Measurements from ENCODE around the gene NUDCD3. TPM values are rescaled to one million over a fixed set of nuclear protein-coding genes. Genes with fewer than 3 reads are reported as not detected.

The NUDCD3 gene
- total and polyA plus RNA-seq, 10 donors = 21.7 to 97.9 (median 41.3) TPM

GRCh38 chr7:44366986-44367385 is 123.5 kb downstream of the NUDCD3 start:
- Histone ChIP-seq H3K9me3 (peaks cover 0 to 17% (median 11%) of the 10 kb centered on the region in 8 donors), H3K27me3 (replicated peaks in 1 of 7) (peaks cover 0 to 22% (median 0%) of the 10 kb centered on the region in 7 donors), H3K4me3 (no peak overlapping the region), H3K4me1 (no peaks in the 10 kb centered on the region), H3K36me3 (no peaks in the 10 kb centered on the region), H3K27ac (no peak overlapping the region)
- intact Hi-C loops (cut with DNase I; ENCODE audit: low total_unique reads) = no loop called here
- no peak for DNase-seq
- no peak for TF ChIP-seq POLR2AphosphoS5 (IDR thresholded peaks at IDR 0.05)
- TF ChIP-seq POLR2A (IDR thresholded peaks at IDR 0.05) = no peak
- no peak for TF ChIP-seq CTCF (IDR thresholded peaks at IDR 0.05 in 8 of 11, conservative IDR thresholded peaks at IDR 0.05 in 3 of 11)
- 49 to 91% (median 70%) methylated on average over 4 of the region's 4 CpGs for whole genome bisulfite sequencing, 5 donors

- no peaks in the 10 kb centered on the region for H3K36me3 ChIP-seq
- WGBS, 5 donors = 56 to 68% (median 61%) methylated on average over 2 of the region's 2 CpGs
- DNase-seq = no peak
- H3K4me1 ChIP-seq = no peaks in the 10 kb centered on the region
- peaks cover 0 to 24% (median 16%) of the 10 kb centered on the region in 8 donors for H3K9me3 ChIP-seq
- H3K27ac ChIP-seq = no peak overlapping the region
- H3K4me3 ChIP-seq = no peak overlapping the region
- no peak for TF ChIP-seq POLR2A (IDR thresholded peaks at IDR 0.05)
- TF ChIP-seq CTCF (IDR thresholded peaks at IDR 0.05 in 8 of 11, conservative IDR thresholded peaks at IDR 0.05 in 3 of 11) = no peak
- TF ChIP-seq POLR2AphosphoS5 (IDR thresholded peaks at IDR 0.05) = no peak
- H3K27me3 ChIP-seq (replicated peaks in 1 of 7) = peaks cover 0 to 7% (median 0%) of the 10 kb centered on the region in 7 donors
- intact Hi-C loops (cut with DNase I; ENCODE audit: low total_unique reads) = no loop called here
Observed at GRCh38 chr7:44353668-44354067, 136.8 kb downstream of the NUDCD3 start.

GRCh38 chr7:44348851-44349781 is 141.3 kb downstream of the NUDCD3 start:
- no peak for TF ChIP-seq POLR2A (IDR thresholded peaks at IDR 0.05)
- TF ChIP-seq POLR2AphosphoS5 (IDR thresholded peaks at IDR 0.05) = no peak
- TF ChIP-seq CTCF (IDR thresholded peaks at IDR 0.05 in 8 of 11, conservative IDR thresholded peaks at IDR 0.05 in 3 of 11) = no peak
- Histone ChIP-seq H3K36me3 (no peaks in the 10 kb centered on the region), H3K4me1 (no peaks in the 10 kb centered on the region), H3K27ac (no peak overlapping the region), H3K4me3 (no peak overlapping the region), H3K9me3 (peaks cover 0 to 21% (median 16%) of the 10 kb centered on the region in 8 donors), H3K27me3 (replicated peaks in 1 of 7) (peaks cover 0 to 22% (median 0%) of the 10 kb centered on the region in 7 donors)
- no peak for DNase-seq
- intact Hi-C loops (cut with DNase I; ENCODE audit: low total_unique reads) = no loop called here
- 76 to 90% (median 84%) methylated on average over 8 to 9 of the region's 9 CpGs for WGBS, 5 donors

GRCh38 chr7:44348300-44348699 is 142.2 kb downstream of the NUDCD3 start:
- H3K4me1 ChIP-seq = no peaks in the 10 kb centered on the region
- intact Hi-C loops (cut with DNase I; ENCODE audit: low total_unique reads) = no loop called here
- TF ChIP-seq POLR2A (IDR thresholded peaks at IDR 0.05) (no peak), POLR2AphosphoS5 (IDR thresholded peaks at IDR 0.05) (no peak), CTCF (IDR thresholded peaks at IDR 0.05 in 8 of 11, conservative IDR thresholded peaks at IDR 0.05 in 3 of 11) (no peak)
- WGBS, 5 donors = 82 to 100% (median 88%) methylated on average over 2 of the region's 2 CpGs
- no peak overlapping the region for H3K4me3 ChIP-seq
- peaks cover 0 to 18% (median 12%) of the 10 kb centered on the region in 8 donors for H3K9me3 ChIP-seq
- no peak overlapping the region for H3K27ac ChIP-seq
- H3K36me3 ChIP-seq = no peaks in the 10 kb centered on the region
- DNase-seq = no peak
- peaks cover 0 to 22% (median 0%) of the 10 kb centered on the region in 7 donors for H3K27me3 ChIP-seq (replicated peaks in 1 of 7)
